GM19099 (cell line): ENCODE measurements around the gene MCTP2.

ENCODE experiments used
- POLR2A ChIP-seq: IDR thresholded peaks from 3 replicates; pipeline ENCODE4 v1.6.1; 2011; ENCODE audit warnings: low read depth; ENCODE audit not compliant: insufficient read length; ENCODE audit errors: extremely low read depth

The MCTP2 gene

DNA sequence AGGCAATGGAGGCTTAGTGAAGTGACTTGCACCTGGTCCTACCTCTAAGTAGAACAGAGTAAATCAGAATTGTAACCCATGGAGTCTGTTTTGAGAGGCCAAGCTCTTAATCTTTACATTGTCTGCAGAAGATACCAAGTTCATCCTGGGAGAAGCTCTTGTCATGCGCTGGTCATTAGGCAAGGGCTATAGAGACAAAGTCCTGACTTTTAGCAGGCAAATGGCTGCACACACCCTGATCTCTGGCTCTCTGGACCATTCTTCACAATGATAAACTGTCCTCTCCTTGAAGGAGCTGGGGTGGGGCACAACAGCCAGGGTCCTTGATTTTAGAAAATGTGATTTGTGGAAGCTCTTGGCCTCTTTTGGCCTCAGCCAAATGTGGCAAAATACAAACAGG lies 65.4 kb downstream of the MCTP2 start:
- TF ChIP-seq POLR2A, result no peak

DNA sequence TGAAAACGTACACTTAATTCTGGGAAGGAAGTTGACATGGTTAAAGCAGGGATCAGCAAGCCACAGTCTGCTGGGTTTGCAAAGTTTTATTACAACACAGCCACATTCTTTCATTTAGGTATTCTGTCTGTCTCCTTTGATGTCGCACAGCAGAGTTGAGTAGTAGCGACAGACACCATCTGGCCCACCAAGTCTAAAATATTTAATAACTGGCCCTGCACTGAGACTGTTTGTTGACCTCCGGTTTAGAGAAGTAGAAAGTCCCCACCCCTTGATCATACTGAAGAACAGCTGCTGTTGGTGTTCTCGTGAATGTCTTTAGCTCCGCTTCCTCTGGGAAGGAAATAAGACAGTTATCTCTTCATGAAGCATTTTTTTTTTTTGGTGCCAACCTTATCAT lies 66.2 kb downstream of the MCTP2 start:
- no peak for TF ChIP-seq POLR2A

DNA sequence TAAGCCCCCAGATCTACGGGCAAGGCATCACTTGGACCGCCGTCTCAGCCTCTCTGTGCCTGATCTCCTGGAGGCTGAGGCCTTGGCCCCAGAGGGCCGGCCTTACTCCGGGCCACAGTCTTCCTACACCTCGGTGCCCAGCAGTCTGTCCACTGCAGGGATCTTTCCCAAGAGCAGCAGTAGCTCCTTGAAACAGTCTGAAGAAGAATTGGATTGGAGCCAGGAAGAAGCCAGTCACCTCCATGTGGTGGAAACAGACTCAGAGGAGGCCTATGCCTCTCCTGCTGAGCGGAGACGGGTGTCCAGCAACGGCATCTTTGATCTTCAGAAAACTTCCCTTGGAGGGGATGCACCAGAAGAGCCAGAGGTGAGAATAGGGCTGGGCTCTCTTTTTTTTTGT lies 67.0 kb downstream of the MCTP2 start:
- TF ChIP-seq POLR2A, result no peak

- TF ChIP-seq POLR2A, result no peak
These were observed 69.3 kb downstream of the MCTP2 start for GRCh38 chr15:94300612-94301011.

- TF ChIP-seq POLR2A, result no peak
These were observed 73.8 kb downstream of the MCTP2 start for GRCh38 chr15:94305133-94305532.

GRCh38 chr15:94306700-94307650 lies 75.6 kb downstream of the MCTP2 start:
- no peak for TF ChIP-seq POLR2A

- TF ChIP-seq POLR2A, result no peak
These were observed 81.6 kb downstream of the MCTP2 start for GRCh38 chr15:94312946-94313345.

- no peak for TF ChIP-seq POLR2A
These were observed 83.3 kb downstream of the MCTP2 start for GRCh38 chr15:94314639-94315038.

- TF ChIP-seq POLR2A, result no peak
These were observed 85.8 kb downstream of the MCTP2 start for GRCh38 chr15:94317211-94317610.

- TF ChIP-seq POLR2A, result no peak
These were observed 90.8 kb downstream of the MCTP2 start for GRCh38 chr15:94322141-94322540.

- no peak for TF ChIP-seq POLR2A
These were observed 91.7 kb downstream of the MCTP2 start for GRCh38 chr15:94323076-94323475.

DNA sequence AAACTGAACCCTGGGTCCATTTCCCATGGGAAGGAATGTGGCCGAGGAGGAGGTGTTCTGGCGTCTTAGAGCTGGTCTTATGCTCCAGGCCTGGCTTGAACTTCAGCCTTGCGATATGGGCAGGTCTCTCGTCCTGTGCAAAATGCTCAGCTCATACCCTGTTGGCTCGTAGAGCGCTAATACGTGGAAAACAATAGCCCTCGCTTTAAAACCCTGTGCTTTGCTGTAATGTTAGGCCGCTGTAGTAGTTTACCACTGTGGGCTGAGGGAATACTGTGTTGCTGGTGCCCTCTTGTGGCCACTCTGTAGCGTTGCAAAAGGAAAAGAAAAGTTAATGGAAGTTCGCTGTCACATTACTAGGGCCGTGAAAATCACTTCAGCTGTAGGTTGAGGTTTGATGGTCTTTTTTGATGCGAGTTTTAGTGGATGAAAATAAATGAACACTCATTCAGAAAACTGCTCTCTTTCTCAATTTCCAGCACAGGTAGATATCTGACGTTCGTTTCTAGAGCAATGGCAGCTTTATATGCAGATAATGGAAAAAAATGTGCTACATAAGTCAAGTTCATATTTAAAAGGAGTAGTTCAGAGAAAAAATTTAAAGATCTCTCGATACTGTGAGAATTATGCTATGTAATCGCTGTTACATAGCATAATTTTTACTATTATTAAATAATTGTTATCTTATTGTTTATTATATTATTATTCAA lies 92.9 kb downstream of the MCTP2 start:
- TF ChIP-seq POLR2A, result no peak

DNA sequence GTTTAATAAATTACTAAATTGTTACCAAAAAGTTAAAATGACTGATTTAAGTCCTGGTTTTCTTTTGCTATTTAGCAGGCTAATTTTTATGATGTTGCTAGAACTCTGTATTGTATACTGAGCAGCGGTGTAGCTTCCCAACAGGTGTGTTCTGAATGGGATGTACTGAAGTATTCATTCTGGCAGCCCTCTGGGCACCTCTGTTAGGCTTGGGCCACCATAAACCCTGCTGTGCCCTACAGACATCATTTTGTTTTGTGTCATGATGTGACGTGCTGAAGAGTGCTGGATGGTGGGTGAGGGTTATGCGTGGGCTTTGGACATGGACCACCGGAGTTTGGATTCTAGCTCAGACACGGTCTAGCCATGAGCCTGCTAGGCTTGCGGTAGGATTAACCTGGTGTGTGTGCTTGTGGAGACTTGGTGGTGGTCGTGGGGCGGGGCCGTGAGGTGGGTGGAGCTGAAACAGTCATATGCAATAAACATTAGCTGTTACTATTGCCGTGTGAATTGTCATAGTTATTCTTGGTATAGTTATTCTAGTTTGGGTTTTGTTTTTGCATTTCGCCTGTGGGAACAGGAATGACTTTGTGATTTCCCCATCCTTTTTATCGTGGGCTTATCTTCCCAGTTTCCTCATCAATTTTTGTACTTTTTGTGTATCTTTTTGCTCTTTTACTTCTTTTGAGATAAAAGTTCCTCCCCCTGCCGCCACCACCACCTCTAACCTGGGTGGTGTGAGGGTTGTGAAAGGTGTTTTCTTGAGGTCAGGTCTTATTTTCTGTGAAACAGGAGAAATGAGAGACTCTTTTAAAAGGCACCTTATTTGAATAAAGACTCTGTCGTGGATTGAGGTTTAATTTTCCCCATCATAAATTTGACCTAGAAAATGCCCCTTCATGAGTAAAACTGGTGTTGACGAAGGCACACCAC lies 93.7 kb downstream of the MCTP2 start:
- no peak for TF ChIP-seq POLR2A

GRCh38 chr15:94327356-94327936 lies 96.1 kb downstream of the MCTP2 start:
- no peak for TF ChIP-seq POLR2A

DNA sequence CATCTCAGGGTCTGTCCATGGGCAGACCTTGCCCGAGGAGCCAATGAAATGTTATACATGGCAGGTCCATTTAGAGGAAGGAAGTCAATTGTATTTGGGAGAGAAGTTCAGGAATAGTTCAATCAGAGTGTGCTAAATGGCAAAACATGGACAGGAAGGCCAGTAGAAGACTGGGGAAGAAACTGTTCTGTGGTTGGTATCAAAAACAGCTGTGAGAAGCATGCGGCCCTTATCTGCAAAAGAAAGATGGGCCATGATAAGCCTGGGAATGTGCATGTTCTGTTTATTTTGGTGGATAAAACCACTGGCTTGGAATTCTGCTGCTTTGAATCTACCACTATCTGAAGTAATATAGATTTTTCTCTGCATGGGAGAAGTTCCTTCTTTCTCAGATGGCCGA lies 100.4 kb downstream of the MCTP2 start:
- TF ChIP-seq POLR2A, result no peak
